Skeletal muscle tissue (tissue), 4 donors: ENCODE measurements around the gene RNGTT. TPM values are rescaled to one million over a fixed set of nuclear protein-coding genes. Genes with fewer than 3 reads are reported as not detected.
"Not testable (repeated sequence)": the region's sequence is repeated elsewhere in the genome, so short reads cannot be mapped to it uniquely, and the experiment has no call there.

Source experiments
- H3K27ac ChIP-seq: one replicate; pipeline ENCODE4 v1.7.0; 2013; ENCODE audit warnings: mild to moderate bottlenecking, low read depth, low read length, inconsistent platforms
- H3K27me3 ChIP-seq, 3 donors: one replicate each; pipeline ENCODE4 v1.7.0; 2013; ENCODE audit warnings: low read length in 3 of 3; ENCODE audit not compliant: control insufficient read depth in 3 of 3, insufficient read depth in 3 of 3
- H3K36me3 ChIP-seq, 3 donors: one replicate each; pipeline ENCODE4 v1.7.0; 2013; ENCODE audit warnings: low read length in 3 of 3; ENCODE audit not compliant: control insufficient read depth in 3 of 3, insufficient read depth in 3 of 3
- H3K4me1 ChIP-seq, 3 donors: one replicate each; pipeline ENCODE4 v1.7.0; 2013; ENCODE audit warnings: low read length in 3 of 3, mild to moderate bottlenecking in 3 of 3; ENCODE audit not compliant: control insufficient read depth in 3 of 3, insufficient read depth in 3 of 3
- H3K4me3 ChIP-seq, 3 donors: one replicate each; pipeline ENCODE4 v1.7.0; 2013; ENCODE audit warnings: low read length in 3 of 3
- H3K9ac ChIP-seq, 3 donors: one replicate each; pipeline ENCODE4 v1.7.0; 2013; ENCODE audit warnings: low read length in 3 of 3, mild to moderate bottlenecking in 3 of 3, moderate library complexity in 2 of 3, low read depth in 1 of 3
- H3K9me3 ChIP-seq, 3 donors: one replicate each; pipeline ENCODE4 v1.7.0; 2013; ENCODE audit warnings: low read length in 3 of 3; ENCODE audit not compliant: control insufficient read depth in 3 of 3
- total RNA-seq: library from RNA; depleted of rRNA; stranded (reverse); fragments of >200 nt; gene quantifications from one replicate; pipeline ENCODE4 v1.2.3, GENCODE V29; 2014
- donor health status: Osteomylitis.

The RNGTT gene
- total RNA-seq, 1 donor from 2014 or later, result 19.3 TPM

DNA sequence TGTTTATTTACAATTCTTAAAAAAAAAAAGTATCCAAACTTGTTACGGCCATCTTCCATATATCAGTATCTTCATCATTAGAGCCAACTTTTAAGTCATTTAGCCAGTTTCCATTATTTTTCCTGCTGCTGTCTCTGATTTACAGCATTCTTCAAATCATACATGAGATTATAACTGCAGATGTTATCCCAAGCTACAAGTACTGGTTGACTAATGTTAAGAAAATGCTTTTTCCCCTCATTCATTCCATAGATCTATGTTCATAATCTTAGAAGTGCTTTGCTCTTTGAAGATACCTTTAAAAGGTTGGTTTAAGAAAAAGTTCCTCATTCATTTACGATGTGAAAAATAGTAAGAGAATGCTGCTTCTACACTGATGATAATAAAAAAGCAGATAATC is 158.7 kb downstream of the RNGTT start:
- H3K9ac ChIP-seq, result no peak overlapping the region
- no peak overlapping the region for H3K27ac ChIP-seq
- H3K27me3 ChIP-seq, result no peaks in the 10 kb centered on the region
- no peaks in the 10 kb centered on the region for H3K4me1 ChIP-seq
- no peaks in the 10 kb centered on the region for H3K9me3 ChIP-seq
- H3K36me3 ChIP-seq, result no peaks in the 10 kb centered on the region
- H3K4me3 ChIP-seq, result no peak overlapping the region

GRCh38 chr6:88785478-88785877 is 177.9 kb downstream of the RNGTT start:
- Histone ChIP-seq H3K36me3 (no peaks in the 10 kb centered on the region), H3K27ac (no peak overlapping the region), H3K9ac (no peak overlapping the region), H3K27me3 (no peaks in the 10 kb centered on the region), H3K4me3 (no peak overlapping the region), H3K9me3 (no peaks in the 10 kb centered on the region), H3K4me1 (no peaks in the 10 kb centered on the region)

DNA sequence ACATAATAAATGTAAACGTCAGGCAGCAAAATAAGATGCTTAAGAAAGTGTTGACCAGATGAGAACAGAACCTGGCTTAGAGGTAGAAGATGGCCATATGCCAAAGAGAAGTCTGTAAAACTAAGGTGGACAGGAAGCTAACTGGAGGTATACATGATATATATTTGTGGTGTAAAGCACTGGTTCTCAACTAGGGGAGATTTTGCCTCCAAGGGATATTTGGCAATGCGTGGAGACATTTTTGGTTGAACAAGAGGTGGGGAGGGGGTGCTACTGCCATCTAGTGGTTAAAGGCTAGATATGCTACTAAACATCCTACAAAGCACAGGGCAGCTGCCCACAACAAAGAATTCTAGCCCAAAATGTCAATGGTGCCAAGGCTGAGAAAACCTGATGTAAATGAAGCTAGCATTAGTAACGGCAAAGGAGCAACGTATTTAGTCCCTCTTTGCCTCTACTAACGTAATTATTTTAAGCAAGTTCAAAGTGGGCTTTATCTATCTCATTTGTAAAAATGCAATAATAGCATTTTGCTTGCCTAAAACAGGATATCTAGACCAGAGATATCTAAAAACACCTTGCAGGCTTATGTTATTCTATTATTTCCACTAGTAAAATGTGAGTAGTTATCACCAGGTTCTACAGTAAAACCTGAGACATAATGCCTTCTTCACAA is 182.6 kb downstream of the RNGTT start:
- H3K27ac ChIP-seq, result no peak overlapping the region

GRCh38 chr6:88775866-88776571 is 187.4 kb downstream of the RNGTT start:
- no peaks in the 10 kb centered on the region for H3K27me3 ChIP-seq
- no peaks in the 10 kb centered on the region for H3K36me3 ChIP-seq
- no peak overlapping the region for H3K4me3 ChIP-seq
- no peak overlapping the region for H3K9ac ChIP-seq
- H3K9me3 ChIP-seq, result no peaks in the 10 kb centered on the region
- H3K4me1 ChIP-seq, result no peaks in the 10 kb centered on the region
- no peak overlapping the region for H3K27ac ChIP-seq

More for the DNA sequence above, 182.6 kb downstream of the RNGTT start:
- Histone ChIP-seq H3K36me3 (no peaks in the 10 kb centered on the region), H3K9ac (no peak overlapping the region), H3K9me3 (no peaks in the 10 kb centered on the region), H3K27me3 (no peaks in the 10 kb centered on the region), H3K4me3 (no peak overlapping the region), H3K4me1 (no peaks in the 10 kb centered on the region)

- not testable (repeated sequence) for H3K9me3 ChIP-seq, H3K4me3 ChIP-seq, H3K27me3 ChIP-seq, H3K4me1 ChIP-seq, H3K27ac ChIP-seq, H3K9ac ChIP-seq, H3K36me3 ChIP-seq
These were observed 195.3 kb downstream of the RNGTT start for GRCh38 chr6:88768114-88768513.

GRCh38 chr6:88764081-88764480 is 199.3 kb downstream of the RNGTT start:
- Histone ChIP-seq H3K4me3 (no peak overlapping the region), H3K36me3 (peaks cover 0 to 2% (median 0%) of the 10 kb centered on the region in 3 donors), H3K27ac (no peak overlapping the region), H3K9me3 (no peaks in the 10 kb centered on the region), H3K9ac (no peak overlapping the region), H3K4me1 (no peaks in the 10 kb centered on the region), H3K27me3 (no peaks in the 10 kb centered on the region)

DNA sequence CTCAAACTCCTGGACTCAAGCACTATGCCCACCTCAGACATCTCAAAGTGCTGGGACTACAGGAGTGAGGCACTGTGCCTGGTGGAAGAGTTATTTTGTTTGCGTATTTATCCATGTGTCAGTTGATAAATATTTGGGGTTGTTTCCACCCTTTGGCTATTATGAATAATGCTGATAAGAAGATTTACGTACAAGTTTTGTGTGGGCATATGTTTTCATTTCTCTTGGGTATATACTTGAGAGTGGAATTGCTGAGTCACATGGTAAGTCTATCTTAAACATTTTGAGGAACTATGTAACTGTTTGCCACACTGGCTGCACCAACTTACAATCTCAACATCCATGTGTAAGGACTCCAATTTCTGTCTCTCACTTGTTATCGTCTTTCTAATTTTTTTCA is 200.3 kb downstream of the RNGTT start:
- Histone ChIP-seq H3K4me1 (no peaks in the 10 kb centered on the region), H3K4me3 (no peak overlapping the region), H3K27ac (no peak overlapping the region), H3K27me3 (no peaks in the 10 kb centered on the region), H3K9me3 (no peaks in the 10 kb centered on the region), H3K9ac (no peak overlapping the region), H3K36me3 (peaks cover 0 to 2% (median 0%) of the 10 kb centered on the region in 3 donors)

GRCh38 chr6:88761237-88762031 is 202.0 kb downstream of the RNGTT start:
- Histone ChIP-seq H3K27ac (no peak overlapping the region), H3K4me1 (no peaks in the 10 kb centered on the region), H3K9me3 (no peaks in the 10 kb centered on the region), H3K36me3 (peaks cover 0 to 2% (median 0%) of the 10 kb centered on the region in 3 donors), H3K4me3 (no peak overlapping the region), H3K27me3 (no peaks in the 10 kb centered on the region), H3K9ac (no peak overlapping the region)

DNA sequence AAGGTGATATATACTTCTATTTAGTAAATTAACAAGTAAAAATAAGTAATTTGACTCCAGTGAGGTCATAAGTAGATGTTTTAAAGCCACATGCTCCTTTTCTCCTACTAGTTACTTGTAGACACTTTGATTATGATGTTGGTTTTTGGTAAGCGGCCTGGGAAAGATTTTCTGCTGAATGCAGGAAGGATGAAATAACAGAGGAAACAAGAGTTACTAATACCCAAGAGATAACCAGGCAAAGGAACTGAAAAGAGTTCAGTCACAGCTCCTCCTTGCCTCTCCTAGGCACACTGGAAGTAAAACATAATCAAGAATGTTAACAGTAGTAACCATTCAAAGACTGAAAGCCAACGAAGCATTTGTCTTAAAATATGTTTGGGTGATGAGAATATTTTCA is 203.3 kb downstream of the RNGTT start:
- no peaks in the 10 kb centered on the region for H3K27me3 ChIP-seq
- no peak overlapping the region for H3K9ac ChIP-seq
- H3K36me3 ChIP-seq, result peaks cover 0 to 2% (median 0%) of the 10 kb centered on the region in 3 donors
- no peak overlapping the region for H3K4me3 ChIP-seq
- H3K4me1 ChIP-seq, result no peaks in the 10 kb centered on the region
- no peak overlapping the region for H3K27ac ChIP-seq
- no peaks in the 10 kb centered on the region for H3K9me3 ChIP-seq

DNA sequence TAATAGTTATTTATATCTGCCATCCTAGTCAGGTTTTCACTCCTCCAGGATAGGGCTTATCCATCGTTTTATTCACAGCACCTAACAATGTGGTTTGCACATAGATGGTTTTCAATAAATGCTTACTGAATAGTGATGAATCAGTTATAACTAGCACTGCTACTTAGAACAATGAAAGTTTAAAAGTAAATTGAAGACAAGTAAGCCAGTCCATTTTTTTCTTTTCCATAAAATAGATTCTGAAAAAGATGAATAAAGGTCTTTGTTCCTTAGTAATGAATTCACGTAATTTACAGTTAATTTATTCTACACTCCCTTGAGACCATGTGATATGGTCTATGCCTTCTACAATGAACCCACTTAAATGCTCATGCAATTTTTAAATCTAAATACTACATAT is 212.5 kb downstream of the RNGTT start:
- H3K36me3 ChIP-seq, result no peaks in the 10 kb centered on the region
- no peak overlapping the region for H3K4me3 ChIP-seq
- no peaks in the 10 kb centered on the region for H3K27me3 ChIP-seq
- no peak overlapping the region for H3K9ac ChIP-seq
- no peaks in the 10 kb centered on the region for H3K4me1 ChIP-seq
- H3K9me3 ChIP-seq, result no peaks in the 10 kb centered on the region
- H3K27ac ChIP-seq, result no peak overlapping the region
